Thyroid gland (tissue), 4 donors: ENCODE results near the gene OGN. TPM values are rescaled to one million over a fixed set of nuclear protein-coding genes. Genes with fewer than 3 reads are reported as not detected.

Experiments
- DNase-seq, 2 donors: peaks; one replicate each; pipeline ENCODE4 v3.0.0-alpha.2; 2019
- H3K27ac ChIP-seq, 3 donors: fragments of 200-600 bp; sonication (generic); 1 replicate in 2 of 3; 2 replicates in 1 of 3; pipeline ENCODE4 v1.5.1; 2016 to 2019; ENCODE audit warnings: mild to moderate bottlenecking in 1 of 3, moderate library complexity in 1 of 3
- H3K27me3 ChIP-seq: fragments of 200-600 bp; sonication (generic); one replicate; pipeline ENCODE4 v1.5.1; 2019
- H3K36me3 ChIP-seq, 2 donors: fragments of 200-600 bp; sonication (generic); one replicate each; pipeline ENCODE4 v1.5.1; 2016 to 2019
- H3K4me1 ChIP-seq, 2 donors: fragments of 200-600 bp; sonication (generic); one replicate each; pipeline ENCODE4 v1.5.1; 2017 to 2019
- H3K4me3 ChIP-seq, 3 donors: fragments of 200-600 bp; sonication (generic); replicated peaks in 1 of 3; 1 replicate in 2 of 3; 2 replicates in 1 of 3; pipeline ENCODE4 v1.5.1; 2016; ENCODE audit warnings: mild to moderate bottlenecking in 1 of 3
- H3K9me3 ChIP-seq: fragments of 200-600 bp; sonication (generic); one replicate; pipeline ENCODE4 v1.5.1; 2017
- CTCF ChIP-seq, 6 experiments: fragments of 200-600 bp in 3 of 6; fragments of 450-650 bp in 3 of 6; sonication (generic) in 3 of 6; IDR thresholded peaks; one replicate each; pipeline ENCODE4 v1.5.1; 2016 to 2019; ENCODE audit warnings: antibody characterized with exemption in 6 of 6, mild to moderate bottlenecking in 2 of 6, inconsistent platforms in 1 of 6, moderate library complexity in 1 of 6
- POLR2A ChIP-seq, 2 donors: fragments of 450-650 bp; IDR thresholded peaks; one replicate each; pipeline ENCODE4 v1.6.1; 2017; ENCODE audit warnings: antibody characterized with exemption in 2 of 2, mild to moderate bottlenecking in 2 of 2, moderate library complexity in 1 of 2
- WGBS, 2 donors: methylation state at CpG; one replicate each; pipeline ENCODE4 v1.1.5; 2017; 5-methylcytosine and 5-hydroxymethylcytosine counted together
- intact Hi-C: fragments of 100-400 bp; cut with DNase I; formaldehyde crosslinking; loops from one replicate; pipeline ENCODE4 v1.15.1; 2023
- total RNA-seq, 4 donors: library from RNA; depleted of rRNA; stranded (reverse); fragments of >200 nt; gene quantifications; one replicate each; pipeline ENCODE4 v1.2.3, GENCODE V29; 2016

The OGN gene
- total RNA-seq, 4 donors from 2014 or later, result 4.5 to 20.8 (median 16.1) TPM

DNA sequence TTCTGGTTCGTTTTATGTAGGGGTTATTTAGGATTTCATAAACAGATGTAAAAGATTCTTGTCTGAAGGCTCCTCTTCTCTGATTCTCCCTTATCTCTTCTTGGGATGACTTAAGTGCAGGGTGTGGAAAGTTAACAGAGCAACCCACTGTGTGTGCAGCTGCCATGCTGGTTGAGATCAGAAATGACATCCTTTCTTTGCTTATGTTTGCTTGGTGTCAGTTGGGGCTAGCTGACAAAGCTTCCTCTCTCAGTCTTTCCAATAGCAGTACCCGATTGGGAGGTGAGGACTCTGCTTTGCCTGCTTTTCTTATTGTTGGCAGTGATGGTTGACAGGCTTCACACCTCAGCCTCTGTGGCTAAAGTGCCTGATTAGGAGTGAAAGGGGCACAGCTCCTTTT, 26.5 kb downstream of the OGN start:
- 69 to 82% methylated on average over 2 of the region's 2 CpGs for WGBS, 2 donors
- TF ChIP-seq CTCF (IDR thresholded peaks at IDR 0.05) (no peak), POLR2A (IDR thresholded peaks at IDR 0.05) (no peak)
- no peak overlapping the region for H3K27ac ChIP-seq

DNA sequence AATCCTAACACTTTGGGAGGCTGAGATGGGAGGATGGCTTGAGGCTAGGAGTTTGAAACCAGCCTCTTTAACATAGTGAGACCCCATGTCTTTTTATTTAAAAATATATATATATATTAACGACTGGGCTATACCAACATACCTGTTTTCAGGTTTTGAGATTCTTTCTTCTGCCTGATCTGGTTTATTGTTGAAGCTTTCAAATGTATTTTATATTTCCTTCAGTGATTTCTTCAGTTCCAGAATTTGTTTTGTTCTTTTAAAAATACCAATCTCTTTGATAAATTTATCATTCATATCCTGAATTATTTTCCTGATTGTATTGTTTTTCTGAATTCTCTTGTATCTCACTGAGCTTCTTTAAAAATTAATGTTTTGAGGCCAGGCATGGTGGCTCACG, 31.2 kb downstream of the OGN start:
- no peaks in the 10 kb centered on the region for H3K9me3 ChIP-seq
- H3K27me3 ChIP-seq, result no peaks in the 10 kb centered on the region
- intact Hi-C loops, result no loop called here
- no peaks in the 10 kb centered on the region for H3K4me1 ChIP-seq
- no peak overlapping the region for H3K4me3 ChIP-seq
- DNase-seq, result no peak
- H3K36me3 ChIP-seq, result no peaks in the 10 kb centered on the region
- no peak for TF ChIP-seq CTCF (IDR thresholded peaks at IDR 0.05)
- no peak for TF ChIP-seq POLR2A (IDR thresholded peaks at IDR 0.05)
- WGBS, 2 donors, result 98% methylated on average over 2 of the region's 2 CpGs
- no peak overlapping the region for H3K27ac ChIP-seq

More for the DNA sequence above, 26.5 kb downstream of the OGN start:
- no peak for DNase-seq
- Histone ChIP-seq H3K36me3 (no peaks in the 10 kb centered on the region), H3K27me3 (no peaks in the 10 kb centered on the region), H3K4me1 (no peaks in the 10 kb centered on the region), H3K4me3 (no peak overlapping the region), H3K9me3 (no peaks in the 10 kb centered on the region)
- intact Hi-C loops, result no loop called here

GRCh38 chr9:92369075-92369474, 35.3 kb downstream of the OGN start:
- intact Hi-C loops, result no loop called here
- TF ChIP-seq CTCF (IDR thresholded peaks at IDR 0.05), result no peak
- no peak for TF ChIP-seq POLR2A (IDR thresholded peaks at IDR 0.05)
- no peaks in the 10 kb centered on the region for H3K27me3 ChIP-seq
- H3K4me1 ChIP-seq, result no peaks in the 10 kb centered on the region
- WGBS, 2 donors, result 25 to 35% methylated on average over 2 of the region's 2 CpGs
- no peaks in the 10 kb centered on the region for H3K9me3 ChIP-seq
- H3K4me3 ChIP-seq, result no peak overlapping the region
- H3K27ac ChIP-seq, result no peak overlapping the region
- H3K36me3 ChIP-seq, result no peaks in the 10 kb centered on the region
- no peak for DNase-seq

DNA sequence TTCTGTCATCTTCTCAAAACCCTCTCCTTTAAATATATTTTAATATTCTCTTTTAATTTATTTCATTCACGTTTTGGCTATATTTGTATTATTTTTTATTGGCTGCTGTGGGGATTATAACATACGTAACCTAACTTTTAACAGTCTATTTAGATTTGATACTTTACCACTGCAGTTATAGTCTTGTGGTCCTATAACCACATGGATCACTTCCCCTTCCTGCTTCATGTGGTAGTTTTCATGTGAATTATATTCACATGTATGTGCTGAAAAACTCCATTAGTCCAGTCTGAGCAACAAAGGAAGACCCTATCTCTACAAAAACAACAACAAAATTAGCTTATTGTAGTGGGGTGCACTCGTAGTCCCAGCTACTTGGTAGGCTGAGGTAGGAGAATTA, 44.3 kb downstream of the OGN start:
- no peak overlapping the region for H3K27ac ChIP-seq
- no peaks in the 10 kb centered on the region for H3K4me1 ChIP-seq
- DNase-seq, result no peak
- no peak for TF ChIP-seq POLR2A (IDR thresholded peaks at IDR 0.05)
- no peaks in the 10 kb centered on the region for H3K36me3 ChIP-seq
- WGBS, 2 donors, result 87 to 90% methylated on average over 3 of the region's 3 CpGs
- intact Hi-C loops, result no loop called here
- no peaks in the 10 kb centered on the region for H3K9me3 ChIP-seq
- no peaks in the 10 kb centered on the region for H3K27me3 ChIP-seq
- no peak overlapping the region for H3K4me3 ChIP-seq

DNA sequence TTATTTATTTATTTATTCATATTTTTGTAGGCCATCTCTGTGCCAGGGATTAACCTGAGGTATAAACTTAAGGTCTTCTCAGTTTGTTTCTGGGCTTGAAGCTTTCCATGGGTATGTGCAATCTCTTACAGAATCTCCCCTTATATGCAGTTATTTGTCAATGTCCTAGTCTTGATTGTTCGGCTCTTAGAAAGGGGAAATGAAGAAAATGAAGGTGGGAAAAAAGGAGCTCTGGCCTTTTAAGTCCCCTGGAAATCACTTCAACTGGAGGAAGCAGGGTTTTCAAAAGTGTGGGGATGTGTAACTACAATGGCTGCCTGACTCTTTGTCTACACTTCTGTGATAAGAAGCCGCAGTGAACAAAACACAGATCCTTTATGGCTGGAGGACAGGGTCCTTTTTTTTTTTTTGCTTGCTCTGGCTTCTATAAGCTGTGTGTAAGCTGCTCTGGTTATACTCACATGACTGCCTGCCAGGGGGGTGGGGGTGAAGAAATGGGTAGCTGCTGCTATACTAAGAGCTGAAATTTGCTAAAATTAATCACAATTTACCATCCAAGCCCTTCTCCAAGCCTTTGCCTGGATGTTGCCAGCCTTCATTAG, 44.9 kb downstream of the OGN start:
- Histone ChIP-seq H3K27ac (no peak overlapping the region), H3K27me3 (no peaks in the 10 kb centered on the region), H3K36me3 (no peaks in the 10 kb centered on the region), H3K4me3 (no peak overlapping the region), H3K4me1 (no peaks in the 10 kb centered on the region), H3K9me3 (no peaks in the 10 kb centered on the region)
- TF ChIP-seq CTCF (IDR thresholded peaks at IDR 0.05) (no peak), POLR2A (IDR thresholded peaks at IDR 0.05) (no peak)
- intact Hi-C loops, result no loop called here
- 78 to 82% methylated on average over 2 of the region's 2 CpGs for WGBS, 2 donors
- DNase-seq, result no peak
